K562 (cell line): ENCODE measurements around the gene TTC21A. TPM values are rescaled to one million over a fixed set of nuclear protein-coding genes. Genes with fewer than 3 reads are reported as not detected.

Experiments
- ATAC-seq: fragments of 200-7000 bp; cut with Tn5 transposase; 3 replicates; pipeline ENCODE4 v1.9.1; 2020; ENCODE audit warnings: moderate library complexity
- BruUV-seq: library from RNA; stranded (reverse); fragments of 400-500 nt; replicated peaks from 2 replicates; lab custom pipeline; 2021; lab: Mats Ljungman, UMichigan
- CTCF ChIA-PET: fragments of 300-600 bp; formaldehyde crosslinking; extraction: SDS; loops from one replicate; lab custom pipeline; 2021; ENCODE audit warnings: low intra/inter-chr PET ratio; lab: Yijun Ruan, JAX
- POLR2A ChIA-PET: fragments of 300-600, 350-650 bp; sonication (Branson Sonifier 250); formaldehyde crosslinking; extraction: SDS; loops from one replicate; lab custom pipeline; 2021; ENCODE audit warnings: antibody characterized with exemption, inconsistent platforms; lab: Yijun Ruan, JAX
- DNase-seq, 4 experiments: peaks; one replicate each; pipeline versions ENCODE4 v3.0.0 to v3.0.0-alpha.2; 2011 to 2018; ENCODE audit warnings: low spot score in 3 of 4, mixed read lengths in 3 of 4; ENCODE audit errors: extremely low read depth in 1 of 4
- FAIRE-seq: peaks from 2 replicates; lab custom pipeline; 2011; peaks lifted over from hg19 to GRCh38; lab: Jason Lieb, UNC
- H2AFZ ChIP-seq: 2 replicates; pipeline ENCODE4 v1.6.0; 2011; ENCODE audit warnings: low read depth, low read length, control low read depth, inconsistent platforms
- H3K27ac ChIP-seq: fragments of 200-600 bp; 3 replicates; pipeline ENCODE4 v1.8.0; 2011; ENCODE audit warnings: low read depth, mild to moderate bottlenecking, control low read depth, inconsistent platforms, low read length, moderate library complexity, mixed read lengths; ENCODE audit errors: extremely low read depth
- H3K27me3 ChIP-seq, 2 experiments: fragments of 300-600 bp in 1 of 2; 2 replicates in 1 of 2; 3 replicates in 1 of 2; pipeline versions ENCODE4 v1.6.0 to v1.8.0; 2011; ENCODE audit warnings: inconsistent platforms in 2 of 2, low read length in 2 of 2, mild to moderate bottlenecking in 1 of 2, mixed read lengths in 1 of 2, moderate library complexity in 1 of 2; ENCODE audit not compliant: control insufficient read depth in 2 of 2, insufficient read depth in 2 of 2
- H3K36me3 ChIP-seq: fragments of 300-600 bp; 3 replicates; pipeline ENCODE4 v1.8.0; 2011; ENCODE audit warnings: mild to moderate bottlenecking, low read length, inconsistent platforms; ENCODE audit not compliant: control insufficient read depth, insufficient read depth
- H3K4me1 ChIP-seq, 2 experiments: fragments of 200-600 bp in 1 of 2; replicated peaks in 1 of 2; 2 replicates in 1 of 2; 3 replicates in 1 of 2; pipeline versions ENCODE4 v1.5.1 to v1.8.0; 2011; ENCODE audit warnings: inconsistent platforms in 2 of 2, low read length in 2 of 2, mild to moderate bottlenecking in 1 of 2, mixed read lengths in 1 of 2, moderate library complexity in 1 of 2; ENCODE audit not compliant: control insufficient read depth in 2 of 2, insufficient read depth in 2 of 2
- H3K4me2 ChIP-seq: 2 replicates; pipeline ENCODE4 v1.6.1; 2011; ENCODE audit warnings: low read length, control low read depth, inconsistent platforms, mixed read lengths; ENCODE audit not compliant: insufficient read depth
- H3K4me3 ChIP-seq: fragments of 200-600 bp; sonication (generic), shearing (Covaris generic); 2 replicates; pipeline ENCODE4 v1.5.1; 2016; ENCODE audit warnings: control low read depth, inconsistent platforms
- H3K79me2 ChIP-seq: fragments of 200-600 bp; 3 replicates; pipeline ENCODE4 v1.8.0; 2011; ENCODE audit warnings: low read length, inconsistent platforms; ENCODE audit not compliant: control insufficient read depth, insufficient read depth
- H3K9ac ChIP-seq, 2 experiments: 2 replicates each; pipeline versions ENCODE4 v1.6.0 to v1.6.1; 2011; ENCODE audit warnings: low read depth in 2 of 2, low read length in 2 of 2, control low read depth in 1 of 2, inconsistent platforms in 1 of 2, mild to moderate bottlenecking in 1 of 2, mixed read lengths in 1 of 2; ENCODE audit not compliant: insufficient read depth in 1 of 2
- H3K9me1 ChIP-seq: one replicate; pipeline ENCODE4 v1.6.0; 2011; ENCODE audit warnings: inconsistent platforms, mild to moderate bottlenecking, low read length, moderate library complexity; ENCODE audit not compliant: control insufficient read depth, insufficient read depth
- H3K9me3 ChIP-seq: replicated peaks from 2 replicates; pipeline ENCODE4 v1.5.1; 2011; ENCODE audit warnings: low read depth, low read length, inconsistent platforms; ENCODE audit not compliant: control insufficient read depth, insufficient read depth
- H4K20me1 ChIP-seq: replicated peaks from 2 replicates; pipeline ENCODE4 v1.6.1; 2011; ENCODE audit warnings: low read length, inconsistent platforms, mixed read lengths; ENCODE audit not compliant: control insufficient read depth, insufficient read depth
- BMI1 ChIP-seq: fragments of 150-350 bp; IDR thresholded peaks from 2 replicates; pipeline ENCODE4 v1.6.1; 2014; ENCODE audit warnings: low read length
- CCNT2 ChIP-seq: IDR thresholded peaks from 2 replicates; pipeline ENCODE4 v1.6.1; 2011; ENCODE audit warnings: borderline replicate concordance, low read depth, mild to moderate bottlenecking, moderate library complexity, mixed read lengths, low read length; ENCODE audit not compliant: insufficient read length; ENCODE audit errors: extremely low read depth
- EHMT2 ChIP-seq: fragments of 450-650 bp; IDR thresholded peaks from 2 replicates; pipeline ENCODE4 v1.6.1; 2018; ENCODE audit warnings: antibody characterized with exemption
- MIER1 ChIP-seq: fragments of 450-650 bp; IDR thresholded peaks from 2 replicates; pipeline ENCODE4 v1.6.1; 2016; ENCODE audit warnings: antibody characterized with exemption, mild to moderate bottlenecking, low read depth
- MXI1 ChIP-seq: IDR thresholded peaks from 2 replicates; pipeline ENCODE4 v1.6.1; 2011; ENCODE audit warnings: low read depth, mild to moderate bottlenecking, improper control_type of control experiment, low read length
- NELFE ChIP-seq: IDR thresholded peaks from 2 replicates; pipeline ENCODE4 v1.6.1; 2011; ENCODE audit warnings: mild to moderate bottlenecking; ENCODE audit not compliant: insufficient read depth, insufficient read length
- PURB ChIP-seq: sonication (generic); formaldehyde crosslinking; IDR thresholded peaks from 2 replicates; pipeline ENCODE4 v1.9.0; 2021; ENCODE audit warnings: low read depth, mild to moderate bottlenecking, missing genetic modification reagents
- RBM15 ChIP-seq: fragments of 200-400 bp; formaldehyde crosslinking; IDR thresholded peaks from 2 replicates; pipeline ENCODE4 v1.6.1; 2018; ENCODE audit warnings: mild to moderate bottlenecking, low read length, moderate library complexity; ENCODE audit not compliant: insufficient read depth
- SIN3A ChIP-seq, 2 experiments: fragments of 150-350 bp in 1 of 2; IDR thresholded peaks; 2 replicates each; pipeline ENCODE4 v1.6.1; 2011 to 2016; ENCODE audit warnings: borderline replicate concordance in 2 of 2, low read depth in 2 of 2, low read length in 2 of 2, mild to moderate bottlenecking in 2 of 2, moderate library complexity in 2 of 2; ENCODE audit not compliant: control insufficient read depth in 1 of 2
- SMARCB1 ChIP-seq: IDR thresholded peaks from 2 replicates; pipeline ENCODE4 v1.6.1; 2011; ENCODE audit warnings: improper control_type of control experiment, low read depth; ENCODE audit not compliant: insufficient read length
- XRCC5 ChIP-seq: fragments of 200-400 bp; formaldehyde crosslinking; IDR thresholded peaks from 2 replicates; pipeline ENCODE4 v1.6.1; 2017; ENCODE audit warnings: low read depth, mild to moderate bottlenecking, low read length
- ZBED1 ChIP-seq: IDR thresholded peaks from 2 replicates; pipeline ENCODE4 v1.6.1; 2014
- ZNF431 ChIP-seq: sonication (generic); formaldehyde crosslinking; IDR thresholded peaks from 2 replicates; pipeline ENCODE4 v1.8.0; 2022; ENCODE audit warnings: mild to moderate bottlenecking, missing genetic modification reagents
- ZNF589 ChIP-seq: fragments of 200-800 bp; sonication (Bioruptor generic); IDR thresholded peaks from 2 replicates; pipeline ENCODE4 v1.6.1; 2016; ENCODE audit warnings: low read depth, missing genetic modification characterization, missing compliant biosample characterization
- ZNF639 ChIP-seq, 2 experiments: fragments of 200-800 bp in 1 of 2; sonication (Bioruptor generic) in 1 of 2; sonication (generic) in 1 of 2; formaldehyde crosslinking in 1 of 2; IDR thresholded peaks in 1 of 2; conservative IDR thresholded peaks in 1 of 2; 2 replicates each; pipeline versions ENCODE4 v1.5.0 to v1.6.1; 2016 to 2020; ENCODE audit warnings: missing compliant biosample characterization in 1 of 2, missing genetic modification characterization in 1 of 2, missing genetic modification reagents in 1 of 2
- WGBS: fragments of 100-300 bp; shearing (Covaris generic); methylation state at CpG from one replicate; pipeline ENCODE4 v1.1.6; 2016; ENCODE audit warnings: low coverage, mixed read lengths; ENCODE audit not compliant: insufficient coverage; ENCODE audit errors: missing lambda C conversion rate; 5-methylcytosine and 5-hydroxymethylcytosine counted together
- in situ Hi-C: fragments of 300-500 bp; cut with MboI; formaldehyde crosslinking; loops from 4 replicates; pipeline ENCODE4 v1.15.0; 2018; ENCODE audit warnings: inconsistent platforms, mixed read lengths
- intact Hi-C: fragments of 100-400 bp; cut with micrococcal nuclease; formaldehyde crosslinking; loops from 2 replicates; pipeline ENCODE4 v1.14.2; 2022
- polyA plus RNA-seq, 8 experiments: library from polyadenylated mRNA; depleted of rRNA in 4 of 8; stranded (reverse) in 5 of 8; unstranded in 3 of 8; fragments of >200 nt; fragmentation: Nextera tagmentation in 2 of 8; fragmentation: Illumina TruSeq in 1 of 8; extraction: Ambion mirVana in 2 of 8; extraction: Trizol in 1 of 8; gene quantifications; 2 replicates each; pipeline versions ENCODE4 v1.2.1 to v1.2.3, GENCODE V29; 2011 to 2014; ENCODE audit warnings: inconsistent platforms in 1 of 8, missing spikeins in 1 of 8
- total RNA-seq, 7 experiments: library from RNA; depleted of rRNA in 6 of 7; stranded (reverse); fragments of >200 nt in 6 of 7; fragmentation: Illumina TruSeq in 2 of 7; extraction: Trizol in 2 of 7; gene quantifications; 2 replicates each; pipeline versions ENCODE4 v1.2.1 to v1.2.3, GENCODE V29; 2011 to 2021; ENCODE audit warnings: low replicate concordance in 1 of 7

The TTC21A gene
- total and polyA plus RNA-seq, 9 of the 15 experiments (the other 6 are each of a cell fraction or from before 2014, with no cell fraction given): 0.22 to 1.4 (median 0.70) TPM

GRCh38 chr3:39108200-39108710 lies 775 bp downstream of the TTC21A start:
- ATAC-seq (no peak), FAIRE-seq (no peak), DNase-seq (no peak)
- Histone ChIP-seq H3K27me3 (no peaks in the 10 kb centered on the region), H3K36me3 (peaks cover 10% of the 10 kb centered on the region; the same call in 2 of the 3 replicates), H3K79me2 (peaks cover 43% of the 10 kb centered on the region), H3K4me1 (peaks cover 21 to 36% of the 10 kb centered on the region in 2 experiments; a peak in 4 of 5 replicates), H2AFZ (peak overlapping the region; percentile 97; the same call in 1 of the 2 replicates), H3K4me3 (peak overlapping the region; percentile 98), H3K4me2 (peak overlapping the region; percentile 83), H3K9ac (peak overlapping the region in 1 of 2 experiments; percentile 99; a peak in 1 of 4 replicates), H4K20me1 (no peaks in the 10 kb centered on the region; the same call in 1 of the 2 replicates), H3K9me1 (no peaks in the 10 kb centered on the region), H3K9me3 (no peaks in the 10 kb centered on the region), H3K27ac (no peak overlapping the region)
- intact Hi-C loops (no loop called here), in situ Hi-C loops (no loop called here)
- TF ChIP-seq EHMT2: 0 out of 2 replicates have a peak, but pooled peaks have one; percentile 0
- TF ChIP-seq ZNF639 (CRISPR knock-in tag; conservative IDR thresholded peaks at IDR 0.05 in 1 of 2, IDR thresholded peaks at IDR 0.05 in 1 of 2): no peak
- TF ChIP-seq SMARCB1: no peak
- TF ChIP-seq NELFE: no peak
- TF ChIP-seq MXI1: no peak
- 0 out of 2 replicates have a peak, but pooled peaks have one; percentile 1 for TF ChIP-seq MIER1
- TF ChIP-seq ZNF431 (CRISPR knock-in tag): no peak
- no peak for TF ChIP-seq BMI1
- TF ChIP-seq ZNF589: no peak
- TF ChIP-seq RBM15: no peak
- 0 out of 4 replicates have a peak, but pooled peaks of 1 of the 2 experiments have one; percentile 24 for TF ChIP-seq SIN3A (IDR thresholded peaks at IDR 0.05; ENCODE audit: borderline replicate concordance in 2 of 2, control insufficient read depth in 1 of 2, low read depth in 2 of 2, low read length in 2 of 2)
- no peak for TF ChIP-seq ZBED1
- TF ChIP-seq XRCC5: no peak
- no peak for TF ChIP-seq CCNT2
- TF ChIP-seq PURB (CRISPR knock-in tag): no peak
- 40% methylated on average over 2 of the region's 2 CpGs for WGBS
- ChIA-PET POLR2A (interaction anchor here (0.6 to 1.8 kb wide), 9 partner anchors 7 to 299 kb away, joined by 3 to 9 read pairs (median 5); partner anchors contain the start of gene RPSA), CTCF (no interaction called here)
- no TSS peak for BruUV-seq
